T-helper 1 cell treated with Interleukin-12 subunit alpha and Interleukin-12 subunit beta and Interleukin-4 antibody, amounts not matched to agents 30 μg/mL and 1 μg/mL, for 36 hours (primary cell): Measurements from ENCODE around the gene APOBEC3A.
A peak's percentile ranks its signal among the peaks of the same experiment; 100 is the strongest.
"Not testable (repeated sequence)": the region's sequence is repeated elsewhere in the genome, so short reads cannot be mapped to it uniquely, and the experiment has no call there.

Source experiments
- H3K27ac Mint-ChIP-seq: one replicate; pipeline ENCODE4 v1.8.0; 2021; ENCODE audit warnings: mild to moderate bottlenecking, mixed read lengths
- H3K27me3 Mint-ChIP-seq: one replicate; pipeline ENCODE4 v1.8.0; 2021; ENCODE audit warnings: low read depth, mixed read lengths
- H3K36me3 Mint-ChIP-seq: one replicate; pipeline ENCODE4 v1.8.0; 2021; ENCODE audit warnings: low read depth, mixed read lengths
- H3K4me1 Mint-ChIP-seq: one replicate; pipeline ENCODE4 v1.8.0; 2021; ENCODE audit warnings: low read depth, mixed read lengths
- H3K4me3 Mint-ChIP-seq: one replicate; pipeline ENCODE4 v1.8.0; 2021; ENCODE audit warnings: mild to moderate bottlenecking, moderate library complexity, mixed read lengths
- H3K9me3 Mint-ChIP-seq: one replicate; pipeline ENCODE4 v1.8.0; 2021; ENCODE audit warnings: mixed read lengths

Gene APOBEC3A

DNA sequence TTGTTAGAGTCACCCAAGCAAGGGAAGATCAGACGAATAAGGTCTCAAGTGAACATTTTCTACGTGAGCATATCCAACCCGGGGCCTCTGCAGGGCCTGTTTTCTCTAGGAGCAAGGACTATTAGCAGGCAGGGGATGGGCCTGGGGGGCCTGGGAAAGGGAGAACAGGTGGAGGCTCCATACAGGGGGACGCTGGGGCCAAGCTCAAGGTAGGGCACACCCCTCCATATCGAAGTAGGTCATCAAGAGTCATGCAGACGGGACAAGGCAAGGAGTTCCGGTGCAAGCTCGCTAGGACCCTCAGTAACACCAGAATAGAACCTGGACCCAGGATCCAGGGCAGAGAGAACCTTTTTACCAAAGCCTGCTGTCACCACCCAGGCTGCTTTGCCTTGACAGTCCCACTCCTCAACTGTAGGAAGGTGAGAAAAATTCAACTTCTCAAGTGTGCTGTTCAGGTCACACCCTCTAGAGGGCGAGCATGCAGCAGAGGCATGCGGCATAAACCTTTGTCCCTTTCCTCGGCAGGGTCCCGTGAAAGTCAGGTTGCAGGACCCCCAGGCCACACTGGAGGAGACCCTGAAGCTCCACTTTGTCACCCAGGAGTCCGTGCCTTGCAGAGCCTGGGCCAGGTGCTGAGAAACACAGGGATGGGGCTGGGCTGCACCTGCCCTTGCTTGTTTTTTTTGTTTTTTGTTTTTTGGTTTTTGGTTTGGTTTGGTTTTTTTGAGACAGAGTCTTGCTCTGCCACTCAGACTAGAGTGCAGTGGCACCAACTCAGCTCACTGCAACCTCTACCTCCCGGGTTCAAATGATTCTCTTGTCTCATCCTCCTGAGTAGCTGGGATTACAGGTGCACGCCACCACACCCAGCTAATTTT is 16.1 kb downstream of the APOBEC3A start:
- H3K36me3 Mint-ChIP-seq = peaks cover 2% of the 10 kb centered on the region
- H3K27me3 Mint-ChIP-seq = peaks cover 30% of the 10 kb centered on the region
- H3K27ac Mint-ChIP-seq = no peak overlapping the region
- H3K9me3 Mint-ChIP-seq = peaks cover 5% of the 10 kb centered on the region
- H3K4me1 Mint-ChIP-seq = peaks cover 12% of the 10 kb centered on the region
- no peak overlapping the region for H3K4me3 Mint-ChIP-seq

DNA sequence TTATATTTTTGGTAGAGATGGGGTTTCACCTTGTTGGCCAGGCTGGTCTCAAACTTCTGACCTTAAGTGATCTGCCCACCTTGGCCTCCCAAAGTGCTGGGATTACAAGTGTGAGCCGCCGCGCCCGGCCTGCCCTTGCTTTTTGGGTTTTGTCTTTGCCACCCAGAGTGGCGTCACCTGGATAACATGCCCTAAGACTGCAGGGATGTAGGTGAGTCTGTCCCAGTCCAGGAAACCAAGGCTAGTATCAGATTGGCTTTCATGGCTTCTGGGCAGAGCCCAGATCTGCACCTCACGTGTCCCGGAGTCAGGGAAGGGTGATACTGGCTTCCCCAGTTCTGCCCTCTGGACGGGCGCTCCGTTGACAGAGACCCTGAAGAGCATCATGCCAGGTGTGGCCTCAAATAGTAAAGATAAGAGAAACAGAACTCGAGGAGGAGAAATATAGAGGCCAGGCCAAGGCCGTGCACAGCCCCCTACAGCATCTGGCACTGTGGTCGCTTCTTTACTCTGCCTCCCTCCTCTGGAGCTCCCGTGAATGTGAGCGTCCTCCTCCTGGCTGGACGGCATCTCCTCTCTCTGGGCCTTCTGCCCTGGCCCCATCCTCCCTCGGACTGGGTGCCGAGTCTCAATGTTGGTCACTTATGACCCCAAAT is 16.9 kb downstream of the APOBEC3A start:
- H3K4me1 Mint-ChIP-seq = peaks cover 12% of the 10 kb centered on the region
- no peak overlapping the region for H3K27ac Mint-ChIP-seq
- peaks cover 26% of the 10 kb centered on the region for H3K27me3 Mint-ChIP-seq
- H3K9me3 Mint-ChIP-seq = peaks cover 5% of the 10 kb centered on the region
- peaks cover 2% of the 10 kb centered on the region for H3K36me3 Mint-ChIP-seq
- H3K4me3 Mint-ChIP-seq = no peak overlapping the region

DNA sequence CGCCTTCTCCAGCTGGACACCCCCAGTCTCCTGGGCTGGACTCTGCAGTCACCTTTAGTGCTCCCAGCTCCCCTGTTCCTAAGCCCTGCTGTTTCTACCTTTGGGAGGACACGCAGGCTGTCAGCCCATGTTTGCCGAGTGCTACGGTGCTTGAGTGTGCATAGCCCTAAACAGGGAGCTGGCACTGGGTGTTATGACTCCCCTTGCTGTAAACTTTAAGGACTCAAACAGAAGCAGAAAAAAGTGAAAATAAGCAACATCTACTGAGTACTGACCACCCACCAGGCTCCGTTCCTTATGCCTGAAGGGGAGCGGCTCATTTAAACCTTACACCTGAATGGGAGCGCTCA is 17.4 kb downstream of the APOBEC3A start:
- no peak overlapping the region for H3K4me3 Mint-ChIP-seq
- peaks cover 2% of the 10 kb centered on the region for H3K36me3 Mint-ChIP-seq
- H3K9me3 Mint-ChIP-seq = peaks cover 5% of the 10 kb centered on the region
- H3K4me1 Mint-ChIP-seq = peaks cover 12% of the 10 kb centered on the region
- H3K27ac Mint-ChIP-seq = no peak overlapping the region
- peaks cover 23% of the 10 kb centered on the region for H3K27me3 Mint-ChIP-seq

DNA sequence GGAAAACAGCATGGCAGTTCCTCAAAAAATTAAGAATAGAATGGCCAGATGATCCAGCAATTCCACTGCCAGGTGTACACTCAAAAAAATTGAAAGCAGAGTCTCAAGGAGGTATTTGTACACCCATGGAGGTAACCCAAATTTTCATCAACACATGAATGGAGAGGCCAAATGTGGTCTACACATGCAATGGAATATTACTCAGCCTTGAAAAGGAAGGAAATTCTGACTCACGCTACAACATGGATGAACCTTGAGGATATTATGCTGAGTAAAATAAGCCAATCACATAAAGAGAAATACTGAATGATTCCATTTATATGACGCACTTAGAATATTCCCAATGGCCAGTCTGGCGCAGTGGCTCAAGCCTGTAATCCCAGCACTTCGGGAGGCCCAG is 19.9 kb downstream of the APOBEC3A start:
- H3K4me3 Mint-ChIP-seq, H3K27ac Mint-ChIP-seq, H3K9me3 Mint-ChIP-seq, H3K36me3 Mint-ChIP-seq, H3K27me3 Mint-ChIP-seq: not testable (repeated sequence)
- H3K4me1 Mint-ChIP-seq = peaks cover 19% of the 10 kb centered on the region

DNA sequence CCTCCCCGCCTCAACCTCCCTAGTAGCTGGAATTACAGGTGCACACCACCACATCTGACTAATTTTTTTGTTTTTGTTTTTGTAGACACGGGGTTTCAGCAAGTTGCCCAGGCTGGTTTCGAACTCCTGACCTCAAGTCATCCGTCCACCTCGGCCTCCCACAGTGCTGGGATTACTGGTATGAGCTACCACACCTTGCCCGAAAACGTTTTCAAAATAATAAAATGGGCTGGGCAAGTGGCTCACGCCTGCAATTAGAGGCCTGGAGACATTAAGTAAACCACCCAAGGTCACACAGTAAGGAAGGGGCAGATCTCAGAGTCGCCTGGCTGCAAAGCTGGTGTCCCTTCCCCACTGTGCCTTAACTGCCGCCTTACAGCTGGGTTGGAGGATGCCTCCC is 23.2 kb downstream of the APOBEC3A start:
- H3K4me3 Mint-ChIP-seq, H3K27ac Mint-ChIP-seq, H3K27me3 Mint-ChIP-seq: not testable (repeated sequence)
- H3K9me3 Mint-ChIP-seq = peaks cover 11% of the 10 kb centered on the region
- peaks cover 16% of the 10 kb centered on the region for H3K36me3 Mint-ChIP-seq
- H3K4me1 Mint-ChIP-seq = peaks cover 34% of the 10 kb centered on the region

DNA sequence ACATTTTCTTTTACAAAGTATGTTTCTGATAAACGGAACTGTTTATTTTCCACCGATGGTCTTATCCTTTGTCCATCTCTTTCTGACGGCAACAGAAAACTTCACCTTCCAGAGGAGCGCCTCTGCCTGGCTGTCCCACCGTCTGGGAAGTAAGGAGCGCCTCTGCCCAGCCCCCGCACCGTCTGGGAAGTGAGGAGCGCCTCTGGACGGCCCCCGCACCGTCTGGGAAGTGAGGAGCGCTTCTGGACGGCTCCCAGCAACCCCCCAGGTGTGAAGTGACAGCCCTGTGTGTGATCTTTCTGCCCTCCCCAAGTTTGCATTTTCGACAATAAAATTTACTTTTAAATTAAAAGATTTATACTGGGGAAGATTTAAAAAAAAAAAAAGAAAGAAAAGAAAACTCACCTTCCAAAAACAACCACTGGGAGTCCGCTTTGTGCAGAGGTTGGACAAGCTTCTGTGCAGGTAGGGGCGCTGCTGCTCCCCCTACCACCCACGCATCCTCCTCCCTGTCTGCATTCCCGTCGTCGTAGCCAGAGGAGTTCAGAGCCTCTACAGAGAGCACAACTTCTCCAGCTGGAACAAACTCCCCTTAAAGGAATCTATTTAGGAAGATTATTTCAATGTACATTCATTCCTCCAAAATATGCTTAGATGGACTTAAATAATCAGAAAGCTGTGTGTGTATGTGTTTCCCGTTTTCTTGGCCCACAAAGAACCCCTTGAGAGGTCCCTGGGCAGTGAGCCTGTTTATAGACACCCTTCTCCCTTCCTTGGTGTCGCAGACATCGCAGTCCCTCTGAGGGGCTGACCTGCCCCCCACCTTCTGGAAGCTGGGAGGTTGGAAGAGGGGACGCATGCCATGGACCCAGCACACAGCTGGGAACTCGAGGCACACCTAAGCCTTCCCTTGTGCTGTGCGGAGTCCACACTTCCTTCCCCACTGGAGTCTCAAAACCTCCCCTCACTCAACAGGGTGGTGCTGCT is 23.9 kb downstream of the APOBEC3A start:
- H3K27ac Mint-ChIP-seq = peak overlapping the region; percentile 98
- peaks cover 39% of the 10 kb centered on the region for H3K4me1 Mint-ChIP-seq
- peaks cover 16% of the 10 kb centered on the region for H3K36me3 Mint-ChIP-seq
- H3K27me3 Mint-ChIP-seq = peaks cover 10% of the 10 kb centered on the region
- peaks cover 11% of the 10 kb centered on the region for H3K9me3 Mint-ChIP-seq
- peak overlapping the region; percentile 85 for H3K4me3 Mint-ChIP-seq

DNA sequence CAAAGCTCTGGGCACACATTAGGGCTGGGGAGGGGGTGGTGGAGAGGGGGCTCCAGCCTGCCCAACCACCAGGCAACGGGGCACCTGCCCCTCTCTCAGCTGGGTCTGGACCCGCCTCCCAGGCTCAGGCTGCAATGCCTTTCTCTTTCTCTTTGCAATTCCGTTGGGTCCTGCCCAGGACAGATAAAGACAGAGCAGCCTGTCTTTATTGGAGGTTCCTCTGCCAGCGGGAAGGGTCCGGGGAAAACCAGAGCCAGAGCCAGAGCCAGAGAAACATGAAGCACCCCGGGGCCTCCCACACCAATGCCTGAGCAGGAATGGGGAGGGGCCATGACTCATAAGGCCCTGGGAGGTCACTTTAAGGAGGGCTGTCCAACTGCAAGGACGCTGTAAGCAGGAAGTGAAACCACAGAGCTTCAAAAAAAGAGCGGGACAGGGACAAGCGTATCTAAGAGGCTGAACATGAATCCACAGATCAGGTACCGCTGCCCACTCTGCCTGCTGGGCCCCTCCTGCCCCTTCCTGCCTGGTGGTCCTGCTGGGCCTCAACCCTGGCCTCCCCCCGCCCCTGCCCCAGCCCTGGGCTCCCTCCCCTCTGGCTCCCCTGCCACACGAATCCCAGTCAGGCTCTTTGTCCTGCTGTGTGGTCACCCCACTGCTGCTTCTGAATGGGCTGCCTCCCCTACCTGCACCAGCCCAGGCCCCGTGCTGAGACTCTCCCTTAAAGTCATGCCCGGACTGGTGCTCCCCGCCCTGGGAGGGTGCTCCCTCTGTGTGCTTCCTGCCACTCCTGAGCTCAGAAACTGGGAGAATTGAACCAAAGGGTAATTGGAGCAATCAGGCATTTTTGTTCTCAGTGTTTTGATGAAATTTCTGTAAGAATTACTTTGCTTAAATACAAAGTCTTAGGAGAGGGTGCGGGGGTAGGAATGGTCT is 24.9 kb downstream of the APOBEC3A start, which contains the start of gene APOBEC3B:
APOBEC3B (plus strand) TSS at position 356 of the 936 bp plus-strand sequence; CDS start at position 463, 107 bp downstream.
- peaks cover 7% of the 10 kb centered on the region for H3K9me3 Mint-ChIP-seq
- peak within 1 kb of the TSS; percentile 85 for H3K4me3 Mint-ChIP-seq
- peaks cover 42% of the 10 kb centered on the region for H3K4me1 Mint-ChIP-seq
- peaks cover 5% of the 10 kb centered on the region for H3K27me3 Mint-ChIP-seq
- peaks cover 16% of the 10 kb centered on the region for H3K36me3 Mint-ChIP-seq
- peak within 1 kb of the TSS; percentile 98 for H3K27ac Mint-ChIP-seq

DNA sequence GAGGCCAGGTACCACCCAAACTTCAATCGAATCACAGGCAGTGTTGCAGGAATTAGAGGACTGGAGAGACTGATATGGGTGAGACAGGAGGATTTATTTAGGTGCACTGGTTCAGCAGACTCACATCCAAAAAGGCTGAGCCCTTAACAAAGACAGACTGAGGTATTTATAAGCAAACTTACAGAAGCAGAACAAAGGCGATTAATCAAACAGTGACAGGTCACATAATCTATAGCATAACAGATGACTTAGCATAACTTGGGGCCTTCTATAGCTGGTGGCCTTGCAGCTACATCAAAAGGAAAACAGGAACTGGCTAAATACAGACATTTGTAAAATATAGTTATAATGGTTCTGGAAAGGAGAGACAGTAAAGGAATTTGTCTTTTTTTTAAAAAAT is 26.8 kb downstream of the APOBEC3A start:
- H3K4me1 Mint-ChIP-seq = peaks cover 57% of the 10 kb centered on the region
- H3K27me3 Mint-ChIP-seq = no peaks in the 10 kb centered on the region
- peaks cover 6% of the 10 kb centered on the region for H3K9me3 Mint-ChIP-seq
- peak overlapping the region; percentile 76 for H3K27ac Mint-ChIP-seq
- H3K4me3 Mint-ChIP-seq = peak overlapping the region; percentile 34
- peaks cover 19% of the 10 kb centered on the region for H3K36me3 Mint-ChIP-seq

DNA sequence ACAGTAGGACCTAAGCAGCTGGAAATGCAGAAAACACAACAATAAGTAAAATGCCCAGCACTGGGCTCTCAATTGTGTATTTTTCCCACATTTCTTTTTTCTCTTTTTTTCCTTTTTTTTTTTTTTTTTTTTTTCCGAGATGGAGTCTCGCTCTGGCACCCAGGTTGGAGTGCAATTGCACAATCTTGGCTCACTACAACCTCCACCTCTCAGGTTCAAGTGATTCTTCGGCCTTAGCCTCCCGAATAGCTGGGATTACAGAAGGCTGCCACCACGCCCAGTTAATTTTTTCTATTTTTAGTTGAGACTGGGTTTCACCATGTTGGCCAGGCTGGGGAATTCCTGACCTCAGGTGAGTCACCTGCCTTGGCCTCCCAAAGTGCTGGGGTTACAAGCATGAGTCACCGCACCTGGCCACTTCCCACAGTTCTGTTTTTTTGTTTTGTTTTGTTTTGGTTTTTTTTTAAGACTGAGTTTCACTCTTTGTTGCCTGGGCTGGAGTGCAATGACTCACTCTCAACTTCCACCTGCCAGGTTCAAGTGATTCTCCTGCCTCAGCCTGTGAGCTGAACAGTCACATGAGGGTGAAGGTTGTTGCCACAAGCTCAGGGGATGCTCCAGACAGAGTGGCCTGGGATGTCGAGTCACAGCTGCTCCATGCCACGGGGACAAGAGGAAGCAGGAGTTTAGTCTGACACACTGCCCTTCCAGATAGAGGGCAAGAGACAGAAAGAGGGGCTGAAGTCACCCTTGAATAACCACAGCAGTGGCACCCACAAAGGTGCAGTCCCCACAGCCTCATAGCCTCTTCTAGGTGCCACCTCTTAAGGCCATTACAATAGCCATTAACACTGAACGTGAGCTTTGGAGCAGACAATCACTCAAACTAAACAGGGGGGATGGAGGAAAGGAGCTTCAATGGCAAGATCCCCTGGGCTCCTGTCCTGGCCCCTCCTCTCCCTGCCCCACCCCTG is 27.7 kb downstream of the APOBEC3A start:
- Mint-ChIP-seq H3K36me3 (peaks cover 19% of the 10 kb centered on the region), H3K4me3 (peak overlapping the region; percentile 66), H3K4me1 (peaks cover 62% of the 10 kb centered on the region), H3K27ac (peak overlapping the region; percentile 91)
- H3K27me3 Mint-ChIP-seq, H3K9me3 Mint-ChIP-seq: not testable (repeated sequence)

DNA sequence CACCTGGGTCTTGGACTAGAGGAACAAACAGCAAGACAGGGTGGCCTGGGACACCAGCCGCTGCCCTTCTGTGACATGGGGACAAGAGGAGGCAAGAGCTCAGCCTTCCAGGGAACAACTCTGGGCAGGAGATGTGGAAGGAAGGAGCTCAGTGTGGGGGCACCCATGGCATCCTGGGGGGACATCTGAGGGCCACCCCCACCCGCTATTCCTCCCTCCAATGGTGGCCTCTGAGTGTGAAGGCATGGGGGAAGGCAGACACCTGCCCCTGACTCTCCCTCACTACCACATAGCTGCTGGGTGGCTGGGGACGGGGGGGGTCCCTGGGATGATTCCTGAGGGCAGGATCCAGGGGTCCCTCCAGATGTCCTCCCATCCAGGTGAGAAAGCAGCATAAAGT is 29.2 kb downstream of the APOBEC3A start:
- Mint-ChIP-seq H3K4me1 (peaks cover 58% of the 10 kb centered on the region), H3K9me3 (peaks cover 6% of the 10 kb centered on the region), H3K27me3 (no peaks in the 10 kb centered on the region), H3K27ac (peak overlapping the region; percentile 59), H3K36me3 (peaks cover 19% of the 10 kb centered on the region), H3K4me3 (no peak overlapping the region)

DNA sequence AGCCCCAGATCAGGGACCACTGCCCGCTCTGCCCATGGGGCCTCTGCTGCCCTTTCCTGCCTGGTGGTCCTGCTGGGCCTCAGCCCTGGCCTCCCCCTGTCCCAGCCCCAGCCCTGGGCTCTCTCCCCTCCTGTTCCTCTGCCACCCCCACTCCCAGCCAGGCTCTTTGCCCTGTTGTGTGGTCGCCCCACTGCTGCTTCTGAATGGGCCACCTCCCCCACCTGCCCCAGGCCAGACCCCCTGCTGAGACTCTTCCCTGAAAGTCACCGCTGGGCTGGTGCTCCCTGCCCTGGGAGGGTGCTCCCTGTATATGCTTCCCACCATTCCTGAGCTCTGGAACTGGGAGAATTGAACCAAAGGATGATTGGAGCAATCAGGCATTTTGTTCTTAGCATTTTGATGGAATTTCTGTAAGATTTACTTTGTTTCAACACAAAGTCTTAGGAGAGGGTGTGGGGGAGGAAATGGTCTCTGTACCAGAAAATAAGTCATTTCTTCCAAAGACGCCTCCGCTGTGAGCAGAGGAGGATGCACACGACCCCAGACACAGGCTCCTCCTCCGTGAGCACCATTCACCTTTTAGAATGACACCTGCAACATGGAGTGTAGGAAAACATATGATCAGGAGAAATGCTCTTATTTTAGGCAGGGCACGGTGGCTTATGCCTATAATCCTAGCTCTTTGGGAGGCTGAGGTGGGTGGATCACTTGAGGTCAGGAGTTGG is 29.9 kb downstream of the APOBEC3A start:
- peaks cover 16% of the 10 kb centered on the region for H3K36me3 Mint-ChIP-seq
- peak overlapping the region; percentile 63 for H3K27ac Mint-ChIP-seq
- H3K4me1 Mint-ChIP-seq = peaks cover 53% of the 10 kb centered on the region
- H3K4me3 Mint-ChIP-seq = peak overlapping the region; percentile 46
- peaks cover 6% of the 10 kb centered on the region for H3K9me3 Mint-ChIP-seq
- H3K27me3 Mint-ChIP-seq = no peaks in the 10 kb centered on the region

DNA sequence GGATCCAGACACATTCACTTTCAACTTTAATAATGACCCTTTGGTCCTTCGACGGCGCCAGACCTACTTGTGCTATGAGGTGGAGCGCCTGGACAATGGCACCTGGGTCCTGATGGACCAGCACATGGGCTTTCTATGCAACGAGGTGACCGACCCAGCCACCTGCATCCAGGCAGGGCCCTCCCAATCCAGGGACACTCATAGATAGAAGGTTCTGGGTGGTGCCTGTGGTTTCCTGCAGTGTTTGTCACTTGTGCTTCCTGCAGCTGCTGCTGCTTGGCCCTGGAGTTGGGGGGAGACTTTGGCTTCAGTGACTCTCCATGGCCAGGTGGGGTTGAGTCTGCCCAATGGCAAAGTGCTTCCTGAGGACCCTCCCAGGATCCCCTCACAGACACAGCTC is 32.1 kb downstream of the APOBEC3A start:
- H3K27me3 Mint-ChIP-seq = peaks cover 4% of the 10 kb centered on the region
- H3K4me3 Mint-ChIP-seq = peak overlapping the region; percentile 49
- H3K9me3 Mint-ChIP-seq = peaks cover under 1% of the 10 kb centered on the region
- peaks cover 12% of the 10 kb centered on the region for H3K36me3 Mint-ChIP-seq
- H3K27ac Mint-ChIP-seq = peak overlapping the region; percentile 82
- H3K4me1 Mint-ChIP-seq = peaks cover 53% of the 10 kb centered on the region
